IPS-11a (cell line): Measurements from ENCODE around the gene F3.
A peak's percentile ranks its signal among the peaks of the same experiment; 100 is the strongest.
"Not testable (repeated sequence)": the region's sequence is repeated elsewhere in the genome, so short reads cannot be mapped to it uniquely, and the experiment has no call there.

Experiments used
- H3K4me3 ChIP-seq: one replicate; pipeline ENCODE4 v1.5.1; 2013; ENCODE audit warnings: low read depth, low read length, control low read depth

F3 gene

DNA sequence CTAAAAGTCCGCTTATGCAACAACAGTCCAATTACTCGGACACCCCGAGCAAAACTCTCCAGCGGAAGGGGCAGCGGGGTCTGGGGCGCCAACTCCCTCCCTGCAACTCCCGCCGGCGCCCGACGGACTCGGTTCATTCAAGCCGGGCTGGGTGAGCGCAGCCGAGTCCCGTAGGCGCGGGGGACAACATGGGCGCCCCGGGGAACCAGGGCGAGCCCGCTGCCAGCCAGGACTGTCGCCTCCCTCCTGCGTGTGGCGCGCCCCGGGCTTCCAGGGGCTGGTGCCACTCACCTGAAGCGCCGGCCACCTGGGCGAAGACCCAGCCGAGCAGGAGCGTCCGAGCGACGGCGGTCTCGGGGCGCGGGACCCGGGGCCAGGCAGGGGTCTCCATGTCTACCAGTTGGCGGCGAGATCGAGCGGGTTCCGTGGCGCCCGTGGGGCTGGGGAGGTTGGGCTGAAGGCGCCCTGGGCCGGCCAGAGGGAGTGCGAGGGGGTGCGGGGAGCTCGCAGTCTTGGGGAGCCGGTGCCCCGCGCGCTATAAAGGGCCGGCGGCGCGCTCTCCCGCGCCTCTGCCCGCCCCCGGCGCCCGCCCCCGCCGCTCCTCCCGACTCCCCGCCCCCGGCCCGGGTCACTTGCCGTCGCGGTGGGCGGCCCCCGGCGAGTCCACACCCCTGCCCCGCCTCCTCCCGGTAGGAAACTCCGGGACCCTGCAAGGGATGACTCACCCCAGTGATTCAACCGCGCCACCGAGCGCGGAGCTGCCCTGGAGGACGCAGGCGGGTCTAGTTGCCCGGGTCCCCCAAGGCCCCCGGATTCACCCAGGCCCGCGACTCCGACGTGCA is at the start of gene F3:
Gene F3 (minus strand): TSS at position 514 of the 842 bp plus-strand sequence. CDS start 123 bp downstream, at position 391.
- H3K4me3 ChIP-seq, result peak within 1 kb of the TSS; percentile 80

- H3K4me3 ChIP-seq, result no peak overlapping the region
Measured at GRCh38 chr1:94590203-94591137, 48.9 kb upstream of the F3 start.

DNA sequence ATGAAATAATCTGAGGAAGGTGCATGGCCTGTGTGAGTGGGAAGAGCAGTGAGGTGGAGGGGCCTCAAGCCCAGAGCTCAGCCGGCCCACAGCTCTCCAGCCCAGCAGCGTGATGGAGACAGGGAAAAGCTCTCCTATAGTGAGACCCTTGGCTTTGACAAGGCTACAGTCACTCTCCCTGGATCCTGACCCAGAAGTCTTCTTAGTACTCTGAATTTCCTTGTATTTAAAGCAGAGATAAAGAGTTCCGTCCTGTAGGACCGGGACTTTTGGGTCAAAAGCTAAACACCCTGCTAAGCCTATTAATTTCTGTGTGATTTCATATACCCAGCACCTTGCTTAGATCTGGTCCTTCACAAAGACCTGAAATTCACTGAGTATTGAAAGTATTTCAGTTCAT is 48.2 kb upstream of the F3 start:
- no peak overlapping the region for H3K4me3 ChIP-seq

- H3K4me3 ChIP-seq, result no peak overlapping the region
Measured at GRCh38 chr1:94582565-94582964, 41.0 kb upstream of the F3 start.

- H3K4me3 ChIP-seq, result no peak overlapping the region
Measured at GRCh38 chr1:94580367-94581115, 39.0 kb upstream of the F3 start.

DNA sequence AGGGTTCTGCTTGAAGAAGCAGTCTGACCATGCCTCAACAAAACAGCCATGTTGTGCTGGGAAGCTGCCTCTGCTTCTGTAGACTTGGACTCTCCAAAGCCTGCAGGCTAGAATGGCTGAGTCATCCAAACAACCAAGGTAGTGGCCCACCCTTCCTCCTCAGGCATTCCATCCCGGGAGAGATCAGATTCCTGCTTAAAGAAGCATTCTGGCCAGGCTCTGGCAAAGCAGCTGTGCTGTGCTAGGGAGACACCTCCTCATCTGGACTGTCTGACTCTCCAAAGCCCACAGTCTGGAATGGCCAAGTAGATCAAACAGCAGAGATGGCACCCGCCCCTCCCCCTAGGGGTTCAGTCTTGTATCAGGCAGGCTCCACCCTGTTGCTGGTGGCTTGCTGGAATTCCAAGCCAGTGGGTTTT is 38.3 kb upstream of the F3 start:
- H3K4me3 ChIP-seq, result no peak overlapping the region

- H3K4me3 ChIP-seq, result no peak overlapping the region
Measured at GRCh38 chr1:94578856-94579255, 37.3 kb upstream of the F3 start.

- H3K4me3 ChIP-seq, result not testable (repeated sequence)
Measured at GRCh38 chr1:94573917-94574316, 32.4 kb upstream of the F3 start.

GRCh38 chr1:94572780-94573179 is 31.2 kb upstream of the F3 start:
- no peak overlapping the region for H3K4me3 ChIP-seq

- not testable (repeated sequence) for H3K4me3 ChIP-seq
Measured at GRCh38 chr1:94570965-94571364, 29.4 kb upstream of the F3 start.

- H3K4me3 ChIP-seq, result not testable (repeated sequence)
Measured at GRCh38 chr1:94568806-94569205, 27.2 kb upstream of the F3 start.

DNA sequence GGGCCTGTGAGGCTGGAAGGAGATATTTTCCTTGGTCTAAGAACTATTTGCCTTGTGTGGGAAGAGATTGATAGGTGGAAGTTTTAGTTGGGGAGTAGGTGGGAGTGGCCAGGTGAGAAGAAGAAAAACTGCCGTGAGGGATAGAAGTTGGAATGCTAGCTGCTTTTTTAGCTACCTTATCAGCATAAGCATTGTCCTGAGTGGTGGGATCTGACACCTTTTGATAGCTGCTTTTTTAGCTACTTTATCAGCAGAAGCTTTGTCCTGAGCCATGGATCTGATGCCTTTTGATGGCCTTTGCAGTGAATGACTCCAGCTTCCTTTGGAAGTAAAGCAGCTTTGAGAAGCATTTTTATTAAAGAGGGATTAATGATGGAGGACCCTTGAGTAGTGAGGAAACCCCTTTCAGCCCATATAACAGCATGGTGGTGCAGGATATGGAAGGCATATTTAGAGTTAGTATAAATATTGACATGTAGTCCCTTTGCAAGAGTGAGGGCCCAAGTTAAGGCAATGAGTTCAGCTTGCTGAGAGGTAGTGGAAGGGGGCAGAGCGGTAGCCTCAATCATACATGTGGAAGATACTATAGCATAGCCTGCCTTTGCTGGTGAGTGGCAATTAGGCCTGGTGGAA is 26.5 kb upstream of the F3 start:
- not testable (repeated sequence) for H3K4me3 ChIP-seq

- H3K4me3 ChIP-seq, result not testable (repeated sequence)
Measured at GRCh38 chr1:94566436-94566835, 24.9 kb upstream of the F3 start.

- no peak overlapping the region for H3K4me3 ChIP-seq
Measured at GRCh38 chr1:94565901-94566300, 24.3 kb upstream of the F3 start.

DNA sequence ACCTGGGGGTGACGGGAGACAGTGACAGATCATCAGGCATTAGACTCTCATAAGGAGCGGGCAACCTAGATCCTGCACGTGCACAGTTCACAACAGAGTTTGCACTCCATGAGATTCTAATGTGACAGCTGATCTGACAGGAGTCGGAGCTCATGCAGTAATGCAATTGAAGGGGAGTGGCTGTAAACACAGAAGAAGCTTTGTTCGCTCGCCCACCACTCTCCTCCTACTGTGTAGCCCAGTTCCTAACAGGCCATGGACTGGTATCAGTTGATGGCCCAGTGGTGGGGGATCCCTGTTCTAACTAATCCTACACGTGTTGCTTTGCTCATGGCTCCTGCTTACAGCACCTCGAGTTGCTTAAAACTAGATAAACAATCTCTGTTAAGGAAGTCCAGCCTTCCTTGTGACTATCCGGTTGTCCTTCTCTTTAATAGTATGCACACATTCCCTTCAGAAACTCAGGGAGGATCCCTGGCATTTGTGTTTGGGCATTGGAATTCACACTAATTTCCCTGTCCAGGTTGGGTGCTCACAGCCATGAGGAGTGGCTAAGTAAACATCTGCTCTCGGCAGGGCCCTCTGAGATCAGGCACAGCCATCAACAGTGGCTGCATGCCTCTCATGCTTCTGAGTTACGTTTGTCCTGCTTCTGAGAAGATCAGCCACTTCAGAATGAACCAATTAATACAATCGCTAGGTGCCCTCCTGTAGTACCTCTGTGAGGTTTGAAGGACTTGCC is 21.1 kb upstream of the F3 start:
- no peak overlapping the region for H3K4me3 ChIP-seq

DNA sequence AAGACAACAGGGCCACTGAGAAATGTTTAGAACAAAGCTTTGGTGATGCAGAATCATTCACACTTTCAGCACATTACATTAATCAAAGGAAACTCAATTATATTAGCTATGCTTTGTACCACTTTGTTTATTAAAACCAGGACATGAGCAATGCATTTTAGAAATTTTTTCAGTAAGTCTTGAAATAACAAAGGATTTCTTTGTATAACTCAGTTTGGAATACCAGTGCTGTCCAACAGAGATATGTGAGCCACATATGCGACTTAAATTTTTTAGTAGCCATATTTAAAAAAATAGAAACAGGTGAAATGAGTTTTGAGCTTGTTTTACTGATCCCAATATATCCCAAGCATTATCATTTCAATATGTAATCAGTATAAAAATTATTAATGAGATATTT is 18.8 kb upstream of the F3 start:
- no peak overlapping the region for H3K4me3 ChIP-seq

- H3K4me3 ChIP-seq, result no peak overlapping the region
Measured at GRCh38 chr1:94559921-94560320, 18.4 kb upstream of the F3 start.

- no peak overlapping the region for H3K4me3 ChIP-seq
Measured at GRCh38 chr1:94555091-94555490, 13.5 kb upstream of the F3 start.

- H3K4me3 ChIP-seq, result no peak overlapping the region
Measured at GRCh38 chr1:94554580-94554979, 13.0 kb upstream of the F3 start.

DNA sequence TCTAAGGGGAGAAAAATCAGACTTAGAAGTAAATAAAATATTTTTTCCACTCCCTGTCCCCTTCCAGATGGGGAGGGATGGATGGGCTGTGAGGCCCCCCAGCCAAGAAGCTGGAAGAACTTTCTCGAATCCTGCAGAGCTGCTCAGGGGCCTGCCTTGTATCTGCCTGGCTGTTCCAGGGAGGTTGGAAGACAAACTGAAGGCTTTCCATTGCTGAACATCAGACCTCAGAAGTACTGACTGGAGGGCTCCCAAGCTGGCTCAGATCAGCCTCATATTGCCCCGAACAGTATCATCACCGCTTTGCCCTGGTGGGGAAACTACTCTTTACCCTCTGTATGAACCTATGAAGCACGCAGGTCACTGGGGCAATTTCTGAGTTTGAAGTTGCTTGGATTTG is 12.4 kb upstream of the F3 start:
- no peak overlapping the region for H3K4me3 ChIP-seq
